Fibroblast of skin of scalp (primary cell): ENCODE data around the gene PACS1.

Experiments used
- DNase-seq: peaks from one replicate; pipeline ENCODE4 v3.0.0-alpha.2; 2013

PACS1 gene

DNA sequence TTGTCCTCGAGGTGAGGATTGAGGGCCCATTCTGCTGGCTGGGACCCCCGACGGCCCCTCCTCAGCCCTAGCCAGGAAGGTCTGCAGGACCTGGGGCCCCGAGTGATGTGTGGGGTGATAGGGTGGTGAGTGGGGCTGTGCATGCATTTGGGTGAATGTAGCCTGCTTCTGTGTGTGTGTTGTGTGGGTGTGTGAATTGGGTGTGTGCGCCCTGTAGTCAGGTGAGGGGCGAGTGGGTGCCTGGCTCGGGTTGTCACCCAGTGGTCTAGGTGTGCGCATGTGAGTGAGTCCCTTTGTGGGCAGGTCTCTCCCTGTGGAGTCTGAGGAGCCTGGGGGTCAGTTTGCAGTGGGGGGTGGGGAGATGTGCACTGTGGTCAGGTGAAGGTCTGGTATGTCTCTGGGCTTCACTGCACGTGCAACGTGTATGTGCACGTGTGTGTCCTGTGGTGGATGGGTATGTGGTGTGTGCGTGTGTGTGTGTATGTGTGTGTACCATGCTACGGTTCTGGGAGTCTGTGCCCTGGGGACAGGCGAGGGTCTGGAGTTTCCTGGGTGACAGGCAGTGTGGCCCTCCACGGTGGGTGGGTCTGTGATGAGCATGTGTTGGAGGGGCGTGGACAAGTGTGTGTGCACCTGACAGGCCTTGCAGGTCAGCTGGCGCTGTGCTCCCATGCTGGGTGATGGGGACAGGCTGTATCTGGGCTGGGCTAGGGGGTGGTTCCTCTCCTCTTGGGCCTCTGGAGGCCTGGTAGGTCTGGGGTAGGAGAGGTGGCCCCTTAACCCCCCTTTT is 222.7 kb downstream of the PACS1 start:
- DNase-seq: no peak

DNA sequence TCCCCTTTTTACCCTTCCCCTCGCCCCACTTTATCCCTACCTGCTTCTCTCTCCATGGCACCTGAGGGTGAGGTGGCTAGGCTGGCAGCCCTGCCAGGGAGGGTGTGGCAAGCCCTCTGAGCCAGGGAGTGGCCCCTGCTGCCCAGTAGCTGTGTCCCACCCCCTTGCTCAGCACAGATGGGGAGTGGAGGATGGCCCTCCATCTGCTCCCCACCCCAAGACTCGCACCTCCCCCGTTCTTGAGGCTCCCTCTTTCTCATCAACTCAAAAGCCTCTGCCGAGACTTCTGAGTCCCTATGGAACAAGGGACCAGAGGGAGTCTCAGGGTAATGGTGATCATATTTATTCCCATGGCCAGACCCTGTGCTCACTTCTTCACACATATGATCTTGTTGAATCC is 223.3 kb downstream of the PACS1 start:
- DNase-seq: no peak

DNA sequence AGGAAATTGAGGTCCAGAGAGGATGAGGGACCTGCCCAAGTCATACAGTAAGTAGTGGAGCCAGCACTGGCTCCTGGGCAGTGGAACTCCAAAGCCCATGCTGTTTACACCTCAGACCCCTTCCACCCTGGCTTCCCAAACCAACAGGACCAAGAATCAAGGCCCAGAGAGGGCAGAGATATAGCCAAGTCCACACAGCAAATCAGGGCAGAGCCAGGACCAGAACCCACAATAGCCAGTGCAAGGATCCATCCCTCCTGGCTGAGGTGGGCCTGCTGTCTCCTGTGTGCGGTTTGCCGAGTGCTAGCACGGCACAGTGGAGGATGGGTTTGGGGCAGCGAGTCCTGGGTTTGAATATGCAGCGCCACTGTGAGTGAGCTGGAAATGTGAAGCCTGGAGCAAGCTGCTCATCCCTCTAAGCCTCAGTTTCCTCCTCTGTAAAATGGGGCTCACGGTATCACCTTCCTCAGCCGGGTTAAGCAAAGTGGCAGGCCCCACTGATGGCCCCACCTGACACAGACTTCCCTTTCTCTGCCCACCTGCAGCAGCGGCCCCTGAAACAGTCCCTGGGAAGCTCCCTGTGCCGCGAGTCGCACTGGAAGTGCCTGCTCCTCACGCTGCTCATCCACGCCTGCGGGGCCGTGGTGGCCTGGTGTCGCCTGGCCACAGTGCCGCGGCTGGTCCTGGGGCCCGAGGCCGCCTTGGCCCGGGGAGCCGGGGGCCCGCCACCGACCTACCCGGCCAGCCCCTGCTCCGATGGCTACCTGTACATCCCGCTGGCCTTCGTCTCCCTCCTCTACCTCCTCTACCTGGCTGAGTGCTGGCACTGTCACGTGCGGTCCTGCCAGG is 223.9 kb downstream of the PACS1 start:
- DNase-seq: no peak
